OCI-LY7 (cell line): ENCODE measurements around the gene B3GNT3.

Experiments used
- CTCF ChIP-seq: fragments of 200-600 bp; sonication (generic); conservative IDR thresholded peaks from 2 replicates; pipeline ENCODE4 v1.5.1; 2014; ENCODE audit warnings: mild to moderate bottlenecking, antibody characterized with exemption, low read length, moderate library complexity, mixed read lengths
- EZH2phosphoT487 ChIP-seq: fragments of 200-600 bp; sonication (generic); IDR thresholded peaks from 2 replicates; pipeline ENCODE4 v1.6.1; 2018; ENCODE audit warnings: low read depth, borderline replicate concordance, mild to moderate bottlenecking, mixed run types, antibody characterized with exemption, low read length, moderate library complexity, mixed read lengths

DNA sequence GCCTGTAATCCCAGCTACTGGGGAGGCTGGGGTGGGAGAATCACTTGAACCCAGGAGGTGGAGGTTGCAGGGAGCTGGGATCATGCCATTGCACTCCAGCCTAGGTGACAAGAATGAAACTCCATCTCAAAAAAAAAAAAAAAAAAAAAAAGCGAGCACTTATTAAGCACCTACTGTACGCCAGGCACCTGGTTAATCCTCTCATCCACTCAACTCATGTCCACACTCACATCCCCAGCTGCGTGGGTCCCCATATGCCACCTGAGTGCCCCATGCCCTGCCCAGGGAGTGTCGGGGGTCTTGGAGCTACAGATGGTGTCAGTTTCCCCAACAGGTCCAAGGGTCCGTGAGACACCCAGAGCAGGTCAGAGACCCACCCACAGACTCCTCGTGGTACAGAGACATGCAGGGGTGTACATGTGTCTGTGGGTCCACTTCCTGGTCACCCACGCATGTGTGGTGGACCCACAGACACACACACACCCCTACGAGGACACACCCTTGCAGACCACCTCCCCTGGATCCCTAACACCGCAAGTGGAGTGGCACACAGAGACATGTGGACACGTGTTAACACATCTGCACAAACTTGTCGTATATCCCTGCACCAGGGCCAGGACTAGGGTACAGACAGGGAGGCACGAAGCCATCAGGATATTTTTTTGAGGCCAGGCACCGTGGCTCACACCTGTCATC is 22.9 kb downstream of the B3GNT3 start:
- TF ChIP-seq CTCF (no peak), EZH2phosphoT487 (no peak)
